ENCODE results near the gene ARHGAP29. TPM values are rescaled to one million over a fixed set of nuclear protein-coding genes. Genes with fewer than 3 reads are reported as not detected.

Gene ARHGAP29
- total RNA-seq, 1 donor from 2014 or later: 187 TPM

- no peaks in the 10 kb centered on the region for H3K9me3 Mint-ChIP-seq (ENCODE audit: unreplicated experiment)
- H3K4me3 Mint-ChIP-seq (ENCODE audit: unreplicated experiment): no peak overlapping the region
- no peak for TF ChIP-seq CTCF (IDR thresholded peaks at IDR 0.05)
- no peak for DNase-seq (ENCODE audit: extremely low spot score, unreplicated experiment)
- peak overlapping the region; percentile 24 for H3K27ac Mint-ChIP-seq (ENCODE audit: unreplicated experiment)
- H3K4me1 Mint-ChIP-seq (ENCODE audit: unreplicated experiment): peaks cover 43% of the 10 kb centered on the region
- no peaks in the 10 kb centered on the region for H3K27me3 Mint-ChIP-seq (ENCODE audit: unreplicated experiment)
- no peaks in the 10 kb centered on the region for H3K36me3 Mint-ChIP-seq (ENCODE audit: unreplicated experiment)
Measured at GRCh38 chr1:94272388-94272787, 35.0 kb upstream of the ARHGAP29 start.

- no peak for TF ChIP-seq CTCF (IDR thresholded peaks at IDR 0.05)
- Mint-ChIP-seq H3K4me3 (ENCODE audit: unreplicated experiment) (no peak overlapping the region), H3K9me3 (ENCODE audit: unreplicated experiment) (no peaks in the 10 kb centered on the region), H3K27ac (ENCODE audit: unreplicated experiment) (no peak overlapping the region), H3K27me3 (ENCODE audit: unreplicated experiment) (no peaks in the 10 kb centered on the region), H3K4me1 (ENCODE audit: unreplicated experiment) (peaks cover 38% of the 10 kb centered on the region), H3K36me3 (ENCODE audit: unreplicated experiment) (no peaks in the 10 kb centered on the region)
- DNase-seq (ENCODE audit: extremely low spot score, unreplicated experiment): no peak
Measured at GRCh38 chr1:94271373-94271772, 34.0 kb upstream of the ARHGAP29 start.

- Mint-ChIP-seq H3K4me1 (ENCODE audit: unreplicated experiment) (peaks cover 38% of the 10 kb centered on the region), H3K27me3 (ENCODE audit: unreplicated experiment) (no peaks in the 10 kb centered on the region), H3K4me3 (ENCODE audit: unreplicated experiment) (no peak overlapping the region), H3K9me3 (ENCODE audit: unreplicated experiment) (no peaks in the 10 kb centered on the region), H3K27ac (ENCODE audit: unreplicated experiment) (peak overlapping the region; percentile 50), H3K36me3 (ENCODE audit: unreplicated experiment) (no peaks in the 10 kb centered on the region)
- TF ChIP-seq CTCF (IDR thresholded peaks at IDR 0.05): no peak
- no peak for DNase-seq (ENCODE audit: extremely low spot score, unreplicated experiment)
Measured at GRCh38 chr1:94270801-94271203, 33.4 kb upstream of the ARHGAP29 start.

- no peak for DNase-seq (ENCODE audit: extremely low spot score, unreplicated experiment)
- Mint-ChIP-seq H3K36me3 (ENCODE audit: unreplicated experiment) (no peaks in the 10 kb centered on the region), H3K4me3 (ENCODE audit: unreplicated experiment) (no peak overlapping the region), H3K27me3 (ENCODE audit: unreplicated experiment) (no peaks in the 10 kb centered on the region), H3K4me1 (ENCODE audit: unreplicated experiment) (peaks cover 40% of the 10 kb centered on the region), H3K27ac (ENCODE audit: unreplicated experiment) (no peak overlapping the region), H3K9me3 (ENCODE audit: unreplicated experiment) (no peaks in the 10 kb centered on the region)
- TF ChIP-seq CTCF (IDR thresholded peaks at IDR 0.05): no peak
Measured at GRCh38 chr1:94269921-94270320, 32.5 kb upstream of the ARHGAP29 start.

- H3K27me3 Mint-ChIP-seq (ENCODE audit: unreplicated experiment): no peaks in the 10 kb centered on the region
- no peaks in the 10 kb centered on the region for H3K36me3 Mint-ChIP-seq (ENCODE audit: unreplicated experiment)
- no peak overlapping the region for H3K27ac Mint-ChIP-seq (ENCODE audit: unreplicated experiment)
- DNase-seq (ENCODE audit: extremely low spot score, unreplicated experiment): no peak
- H3K4me1 Mint-ChIP-seq (ENCODE audit: unreplicated experiment): peaks cover 45% of the 10 kb centered on the region
- H3K4me3 Mint-ChIP-seq (ENCODE audit: unreplicated experiment): no peak overlapping the region
- H3K9me3 Mint-ChIP-seq (ENCODE audit: unreplicated experiment): no peaks in the 10 kb centered on the region
- TF ChIP-seq CTCF (IDR thresholded peaks at IDR 0.05): no peak
Measured at GRCh38 chr1:94265906-94266305, 28.5 kb upstream of the ARHGAP29 start.
